ENCODE data around the gene MACROD2.
"Not testable (repeated sequence)": the region's sequence is repeated elsewhere in the genome, so short reads cannot be mapped to it uniquely, and the experiment has no call there.

MACROD2 gene

DNA sequence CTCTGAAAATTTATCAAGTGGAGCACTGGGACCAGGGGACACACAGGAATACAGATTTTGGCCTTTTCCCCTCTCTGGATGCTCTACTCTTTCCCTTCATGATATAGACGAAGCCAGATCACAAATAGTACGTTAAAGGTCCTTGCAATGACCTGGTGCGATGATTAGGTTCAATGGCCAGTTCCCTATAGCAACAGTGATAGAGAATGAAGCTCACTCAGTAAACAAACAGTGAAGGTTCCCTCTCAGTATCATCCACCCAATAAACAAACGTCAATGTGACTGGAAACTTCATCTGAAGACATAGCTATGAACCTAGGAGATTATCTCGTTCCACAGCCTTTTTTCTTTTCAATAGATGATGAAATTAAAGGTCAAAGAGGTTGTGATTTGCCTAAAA lies 1981.7 kb downstream of the MACROD2 start:
- DNase-seq, result no peak

DNA sequence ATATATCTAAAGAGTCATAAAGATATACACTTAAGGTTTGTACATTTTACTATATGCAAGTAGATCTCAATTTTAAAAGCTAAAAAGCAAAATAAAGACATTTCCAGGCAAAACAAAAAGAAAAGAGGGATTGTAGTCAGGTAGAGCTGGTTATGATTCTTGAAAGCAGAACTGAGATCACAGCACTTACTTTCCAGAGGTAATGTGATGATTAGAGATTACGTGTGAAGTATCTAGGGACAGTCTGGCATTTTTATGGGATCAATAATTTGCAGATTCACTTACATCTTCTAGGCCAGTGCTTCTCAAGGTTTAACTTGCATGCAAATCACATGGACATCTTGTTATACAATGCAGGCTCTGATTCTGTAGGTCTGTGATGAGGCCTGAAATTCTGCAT lies 1982.4 kb downstream of the MACROD2 start:
- DNase-seq, result no peak

DNA sequence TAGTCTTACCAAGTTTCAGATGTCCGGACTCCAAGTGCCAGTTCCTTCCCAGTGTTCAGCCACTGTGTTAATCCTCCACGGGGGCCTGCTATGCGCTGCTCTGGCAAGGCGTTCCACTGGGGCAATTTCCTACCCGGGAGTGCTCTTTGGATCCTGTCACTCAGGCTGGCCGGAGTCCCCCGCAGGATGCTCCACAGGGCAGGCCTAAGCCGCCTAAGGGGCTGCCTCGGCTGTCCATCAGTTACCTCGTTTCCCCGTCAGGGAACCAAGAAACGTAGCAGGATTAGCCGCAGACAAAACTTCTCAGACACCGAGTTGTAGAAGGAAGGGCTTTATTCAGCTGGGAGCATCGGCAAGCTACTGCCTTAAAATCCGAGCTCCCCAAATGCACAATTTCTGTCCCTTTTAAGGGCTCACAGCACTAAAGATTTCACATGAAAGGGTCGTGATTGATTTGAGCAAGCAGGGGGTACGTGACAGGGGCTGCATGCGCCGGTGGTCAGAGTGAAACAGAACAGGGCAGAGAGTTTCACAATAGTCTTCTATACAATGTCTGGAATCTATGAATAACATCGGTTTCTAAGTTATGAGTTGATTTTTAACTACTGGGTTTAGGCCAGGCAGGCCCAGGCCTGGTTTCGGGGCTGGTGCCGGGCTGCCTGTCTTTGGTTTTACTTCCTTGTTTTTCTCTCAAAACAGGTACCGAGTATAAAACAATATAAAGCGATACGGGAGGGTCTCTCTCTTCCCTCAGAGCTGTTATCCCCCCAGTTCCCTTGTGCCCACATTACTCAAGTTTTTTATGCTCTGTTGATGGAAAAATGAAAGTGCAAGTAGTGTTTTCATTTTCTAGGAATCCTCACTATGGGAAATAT lies 1990.4 kb downstream of the MACROD2 start:
- not testable (repeated sequence) for DNase-seq

DNA sequence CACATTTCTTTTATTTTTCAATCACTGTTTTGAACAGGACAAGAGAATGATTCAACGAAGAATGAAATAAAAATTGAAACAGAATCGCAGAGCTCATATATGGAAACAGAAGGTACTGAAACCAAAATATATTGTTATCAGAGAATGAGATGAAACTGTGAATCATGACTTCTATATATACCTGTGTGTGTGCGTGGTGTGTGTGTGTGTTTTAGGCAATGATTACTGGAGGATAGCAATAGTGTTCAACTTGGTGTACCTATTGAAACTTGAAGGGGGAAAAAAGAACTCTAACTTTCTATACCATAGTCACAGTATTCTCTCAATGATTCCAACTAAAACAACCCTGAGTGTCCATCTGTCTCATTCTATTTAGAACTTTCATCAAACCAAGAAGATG lies 1991.4 kb downstream of the MACROD2 start:
- DNase-seq, result no peak

DNA sequence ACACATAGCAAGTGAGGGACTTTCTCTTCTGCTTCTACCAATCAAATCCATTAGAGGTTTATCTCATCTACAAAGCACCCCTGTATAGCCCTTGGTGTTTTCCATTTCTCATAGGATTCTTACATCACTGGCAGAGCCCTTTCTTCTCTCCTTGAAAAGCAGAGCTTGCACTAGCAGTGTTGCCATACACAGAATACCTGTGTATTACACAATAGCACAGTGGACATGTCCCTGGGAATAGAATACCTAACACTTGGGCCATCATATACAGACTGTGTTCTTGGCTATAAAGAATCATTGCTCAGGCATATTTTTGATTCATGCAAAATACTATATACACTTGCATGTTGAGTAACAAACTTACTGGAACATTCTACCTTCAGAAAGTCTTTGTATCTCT lies 1996.0 kb downstream of the MACROD2 start:
- no peak for DNase-seq

DNA sequence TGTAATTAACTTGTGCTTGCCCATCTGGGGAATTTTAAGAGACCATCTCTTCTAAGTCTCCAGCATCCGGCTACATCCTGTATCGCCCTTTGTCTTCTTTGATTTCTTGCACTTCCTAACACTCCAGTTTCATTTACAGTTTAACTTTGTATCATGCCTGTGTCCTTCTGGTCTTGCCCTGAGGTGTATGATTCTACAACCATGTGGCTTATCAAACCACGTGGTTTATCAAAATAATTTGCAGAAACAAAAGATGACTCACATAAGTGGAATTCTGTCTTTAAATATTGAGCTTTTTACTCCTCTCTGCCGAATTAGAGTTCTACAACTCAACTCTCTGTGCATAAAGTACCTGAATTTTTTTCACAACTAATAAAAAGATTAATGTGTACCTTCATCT lies 1997.2 kb downstream of the MACROD2 start:
- DNase-seq, result no peak

DNA sequence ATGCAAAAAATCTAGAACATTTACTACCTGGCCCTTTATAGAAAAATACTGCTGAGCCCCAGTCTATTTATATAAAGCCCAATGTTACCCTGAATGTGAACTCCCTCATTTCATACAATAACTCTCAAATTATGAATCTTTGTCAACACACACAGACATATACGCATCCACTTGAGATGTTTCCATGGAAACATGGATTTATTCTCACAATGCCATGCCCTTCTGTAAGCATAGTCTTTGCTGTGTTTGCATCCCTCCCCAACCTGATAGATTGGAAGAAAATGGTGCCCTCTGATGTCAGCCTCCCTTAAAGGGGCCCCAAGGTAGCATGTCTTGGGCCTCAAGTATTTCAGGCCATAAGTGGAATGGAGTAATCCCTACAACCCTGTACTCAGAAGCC lies 2004.8 kb downstream of the MACROD2 start:
- no peak for DNase-seq

DNA sequence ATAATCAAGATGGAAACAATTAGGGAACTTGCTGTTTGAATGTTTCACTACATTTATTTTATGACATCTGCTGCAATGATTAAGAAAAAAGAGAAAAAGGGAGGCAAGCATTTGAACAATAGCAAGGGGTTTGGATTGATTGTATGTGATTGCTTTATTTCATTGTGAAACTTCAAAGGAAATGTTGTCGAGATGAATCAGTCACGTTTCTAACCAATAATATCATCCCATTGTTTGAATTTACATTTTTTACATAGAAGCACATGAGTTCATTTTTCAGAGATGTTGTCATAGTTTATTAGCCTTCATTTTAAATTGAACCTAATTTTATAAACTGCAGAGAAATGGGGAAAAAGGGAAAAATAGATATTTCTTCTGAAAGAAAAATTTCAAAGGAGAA lies 2006.0 kb downstream of the MACROD2 start:
- DNase-seq, result no peak

DNA sequence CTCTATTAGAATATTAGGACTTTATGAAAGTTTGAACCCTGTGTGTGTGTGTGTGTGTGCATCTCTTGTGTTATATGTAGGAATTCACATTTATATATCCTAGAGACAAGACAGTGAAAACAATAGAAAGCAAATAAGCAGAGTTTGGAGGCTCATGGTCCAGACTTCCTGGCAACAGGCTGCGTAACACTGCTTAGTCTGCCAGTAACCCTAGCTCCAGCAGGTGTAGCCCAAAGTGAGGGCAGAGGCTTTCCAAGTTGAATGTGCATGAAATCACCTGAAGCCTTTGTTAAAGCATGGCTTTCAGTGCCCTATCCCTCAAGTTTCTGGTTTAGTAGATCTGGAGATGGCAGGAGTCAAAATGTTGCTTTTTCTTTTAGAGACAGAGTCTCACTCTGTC lies 2008.0 kb downstream of the MACROD2 start:
- DNase-seq, result no peak

DNA sequence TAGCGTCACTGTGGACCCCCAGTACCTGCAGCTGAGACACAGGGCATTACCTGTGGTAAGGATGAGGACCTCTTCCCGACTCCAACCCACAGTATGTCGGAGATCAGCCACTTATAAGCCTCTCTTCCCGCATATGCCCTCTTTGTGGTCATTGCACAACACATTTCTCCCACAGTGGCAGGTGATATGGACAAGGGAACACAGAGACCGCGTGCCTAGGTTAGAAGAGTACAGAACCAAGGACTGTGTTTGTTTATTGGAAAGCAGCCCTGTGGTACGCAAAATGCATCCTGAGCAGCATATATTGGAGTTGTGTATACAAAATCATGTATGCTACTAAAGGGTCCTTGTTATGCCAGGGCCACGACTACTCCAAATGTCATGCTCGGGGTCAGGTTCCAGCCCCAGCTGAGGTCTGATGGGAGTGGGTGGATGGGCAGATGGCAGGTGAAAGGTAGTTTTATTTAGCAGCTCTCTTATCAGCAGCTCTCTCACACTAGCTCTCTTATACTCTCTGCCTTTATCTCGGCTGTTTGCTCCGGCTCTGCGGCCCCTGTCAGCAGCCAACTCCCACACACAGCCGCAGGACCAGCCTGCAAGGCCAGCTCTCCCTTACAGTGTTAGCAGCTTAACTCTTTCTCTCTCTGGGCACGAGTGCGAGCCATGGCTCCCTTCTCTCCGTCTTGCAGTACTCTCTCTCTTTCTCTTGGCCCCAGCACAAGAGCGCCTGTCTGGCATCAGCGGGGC lies 2009.0 kb downstream of the MACROD2 start:
- no peak for DNase-seq

DNA sequence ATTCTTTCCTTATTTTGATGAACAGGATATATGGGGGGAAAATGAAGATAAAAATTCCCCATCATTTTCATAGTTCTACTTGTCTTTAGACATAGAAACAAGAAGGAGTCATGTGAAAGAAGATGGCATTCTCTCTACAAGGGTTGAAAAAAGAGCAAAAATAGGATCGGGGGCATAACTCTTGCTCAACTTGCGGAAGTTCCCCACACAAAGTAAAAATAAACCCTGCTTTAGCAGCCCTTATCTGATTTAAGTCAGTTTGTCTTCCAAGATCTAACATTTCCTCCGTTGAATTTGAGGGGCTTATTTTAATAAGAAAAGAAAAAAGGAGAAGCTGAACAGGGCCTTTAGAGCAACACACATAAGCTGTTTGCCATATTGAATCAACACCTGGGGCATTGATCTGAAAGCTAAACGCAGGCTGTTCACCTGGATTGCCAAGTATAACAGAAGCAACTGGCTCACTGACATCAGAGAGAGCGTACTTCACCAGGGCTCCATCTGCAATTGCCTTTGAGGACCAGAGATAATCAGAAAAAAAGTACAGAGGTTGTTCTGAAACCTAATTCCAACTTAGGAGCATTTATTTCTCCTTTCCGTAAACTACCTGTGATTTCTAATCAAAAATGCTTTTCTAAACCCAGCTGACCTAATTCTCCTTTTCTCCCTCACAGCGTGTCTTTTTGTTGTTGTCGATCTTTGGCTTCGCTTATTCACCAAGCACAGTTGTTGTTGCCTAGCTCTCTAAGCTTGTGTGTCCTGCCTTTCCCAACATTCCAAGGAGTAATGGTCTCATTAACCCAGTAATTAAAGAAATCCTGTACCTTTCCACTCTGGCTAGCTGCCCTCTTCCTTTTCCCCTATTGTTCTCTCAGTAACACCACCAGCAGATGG lies 2010.0 kb downstream of the MACROD2 start:
- no peak for DNase-seq

DNA sequence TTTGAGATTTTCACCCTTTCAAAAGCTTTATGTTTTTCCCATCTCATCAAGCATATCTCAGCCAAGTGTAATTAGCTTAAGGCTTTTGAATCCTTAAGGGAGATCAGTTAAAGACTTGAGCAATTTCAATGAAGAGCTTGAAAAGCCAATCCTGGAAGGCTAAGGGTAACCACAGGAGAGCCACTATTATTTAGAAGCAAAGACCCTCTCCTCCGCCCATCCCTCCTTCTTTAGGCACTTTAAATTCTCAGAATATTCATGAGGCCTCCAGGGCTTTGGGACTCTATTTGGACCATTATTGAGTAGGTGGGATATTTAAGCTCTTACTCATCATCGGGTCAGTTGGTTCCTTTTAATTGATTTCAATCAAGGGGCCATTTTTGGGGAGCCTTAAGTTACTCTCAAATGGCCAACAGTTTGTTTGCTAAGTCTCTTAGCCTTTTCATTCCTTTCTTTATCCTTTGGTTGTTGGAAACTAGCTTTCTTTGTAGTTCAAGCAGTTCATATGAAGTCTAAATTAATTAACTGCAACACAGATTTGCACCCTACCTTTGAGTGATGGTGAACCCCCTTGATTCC lies 2010.7 kb downstream of the MACROD2 start:
- DNase-seq, result no peak

DNA sequence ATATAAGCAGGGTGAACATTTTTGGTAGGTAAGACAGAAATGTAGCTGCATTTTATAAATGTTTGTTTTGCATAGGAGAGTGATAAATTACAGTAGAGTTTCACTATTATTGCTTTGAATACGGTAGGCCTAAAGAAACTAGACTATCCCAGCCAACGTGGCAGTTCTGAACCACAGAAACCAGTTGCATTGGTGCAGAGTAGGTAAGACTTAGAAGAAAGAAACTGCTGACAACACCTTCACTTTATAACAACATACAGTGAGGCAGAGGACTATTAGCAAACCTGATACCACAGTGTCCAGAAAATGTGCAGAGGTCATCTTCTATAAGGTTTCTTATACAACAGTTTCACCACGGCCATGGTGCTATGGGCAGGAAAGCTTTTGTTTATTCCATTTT lies 2011.8 kb downstream of the MACROD2 start:
- no peak for DNase-seq

DNA sequence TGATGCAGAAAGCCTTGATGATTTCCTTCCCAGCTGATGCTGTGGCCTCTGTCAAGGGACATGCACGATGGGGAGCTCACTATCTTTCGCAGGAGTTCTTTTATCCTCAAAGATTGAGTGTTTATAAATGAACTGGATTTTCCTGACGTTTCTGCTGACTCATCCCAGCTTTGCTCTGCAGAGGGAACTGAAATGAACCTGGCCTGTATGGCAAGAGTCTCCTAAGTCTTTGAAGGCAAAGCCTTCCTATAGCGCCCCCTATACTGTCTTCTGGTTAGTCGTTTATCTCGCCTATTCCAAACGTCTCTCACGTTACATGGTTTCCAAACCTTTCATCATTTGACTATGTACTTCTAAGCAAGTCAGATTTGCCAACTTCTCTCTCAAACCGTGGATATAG lies 2012.6 kb downstream of the MACROD2 start:
- no peak for DNase-seq

DNA sequence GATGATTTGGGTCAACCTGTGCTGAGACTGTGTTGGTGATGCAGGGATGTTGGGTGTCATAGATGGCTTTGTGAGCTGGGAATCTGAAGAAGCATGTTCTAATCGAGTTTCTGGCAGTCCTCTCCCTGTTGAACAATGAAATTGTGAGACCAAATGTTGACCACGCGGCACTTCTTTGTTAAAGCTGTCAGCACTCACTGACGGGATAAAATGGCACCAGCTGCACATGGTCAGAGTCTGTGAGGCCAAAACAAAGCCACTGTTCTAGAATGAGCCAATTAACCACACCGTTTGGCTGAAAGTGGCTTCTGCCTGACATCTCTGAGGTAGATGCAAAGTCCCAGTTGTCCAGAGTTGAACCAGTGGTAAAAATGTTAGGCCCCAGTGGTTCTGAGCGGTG lies 2015.7 kb downstream of the MACROD2 start:
- DNase-seq, result no peak

DNA sequence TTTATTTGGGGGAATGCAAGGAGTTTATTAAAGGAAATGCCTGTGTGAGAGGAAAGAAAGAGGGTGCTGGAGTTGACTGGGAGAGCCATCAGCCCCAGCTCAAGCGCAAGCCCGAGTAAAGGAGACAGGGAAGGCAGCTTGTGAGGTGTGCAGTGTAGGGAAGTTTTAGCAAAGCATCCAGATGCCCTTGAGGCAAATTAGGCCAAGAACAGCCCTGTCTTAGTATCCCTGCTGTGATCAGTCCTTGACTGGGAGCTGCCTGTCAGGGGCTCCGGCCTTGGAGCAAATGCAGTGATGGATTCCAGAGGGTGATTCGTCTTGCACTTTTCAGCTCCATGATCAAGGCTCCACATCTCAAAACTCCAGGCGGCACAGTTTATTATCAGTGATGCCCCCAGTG lies 2016.2 kb downstream of the MACROD2 start:
- DNase-seq, result no peak

DNA sequence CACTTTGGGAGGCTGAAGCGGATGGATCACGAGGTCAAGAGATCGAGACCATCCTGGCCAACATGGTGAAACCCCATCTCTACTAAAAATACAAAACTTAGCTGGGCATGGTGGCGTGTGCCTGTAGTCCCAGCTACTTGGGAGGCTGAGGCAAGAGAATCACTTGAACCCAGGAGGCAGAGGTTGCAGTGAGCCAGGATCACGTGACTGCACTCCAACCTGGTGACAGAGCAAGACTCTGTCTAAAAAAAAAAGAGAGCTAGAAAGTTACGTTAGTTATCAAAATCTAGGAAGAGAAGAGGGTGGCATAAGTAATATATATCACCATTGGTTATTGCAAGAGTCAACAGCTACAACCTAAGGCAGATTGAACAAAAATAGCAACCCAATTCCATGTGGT lies 2017.6 kb downstream of the MACROD2 start:
- DNase-seq, result not testable (repeated sequence)

DNA sequence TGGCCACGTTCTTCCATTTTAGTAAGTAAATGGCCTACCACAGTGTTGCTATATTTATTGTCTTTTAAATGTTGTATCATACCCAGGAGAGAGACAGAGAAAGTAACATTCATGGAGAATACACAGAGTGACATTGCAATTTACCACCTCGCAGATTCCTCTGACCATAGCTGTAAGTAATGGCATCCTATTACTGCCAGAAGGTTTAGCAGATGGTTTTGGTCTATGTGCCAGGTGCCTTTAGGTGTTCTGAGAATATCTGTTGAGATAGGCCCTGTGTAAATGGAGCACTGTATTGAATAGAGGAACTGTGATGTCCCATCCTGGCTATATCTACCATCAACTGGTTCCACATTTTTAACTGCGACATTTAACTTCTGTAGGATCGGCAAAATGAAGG lies 2018.3 kb downstream of the MACROD2 start:
- DNase-seq, result no peak

DNA sequence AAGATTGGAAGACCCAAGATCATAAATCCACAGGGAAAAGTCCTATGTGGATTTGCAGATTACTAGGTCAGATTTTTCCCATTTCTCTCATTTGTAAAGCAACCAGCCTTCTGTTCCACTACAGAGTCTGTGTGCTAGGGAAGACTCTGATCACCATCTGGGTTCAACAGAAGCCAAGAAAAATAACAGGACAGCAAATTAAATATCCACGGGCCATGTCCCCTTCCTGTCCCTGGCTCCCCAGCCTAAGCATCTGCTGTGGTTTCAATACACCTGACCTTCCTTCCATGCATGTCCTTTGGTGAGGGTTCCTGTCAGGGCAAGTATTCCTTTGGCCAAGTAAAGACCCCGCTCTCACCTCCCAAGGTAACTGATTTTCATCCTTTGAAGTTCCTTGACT lies 2019.1 kb downstream of the MACROD2 start:
- no peak for DNase-seq

DNA sequence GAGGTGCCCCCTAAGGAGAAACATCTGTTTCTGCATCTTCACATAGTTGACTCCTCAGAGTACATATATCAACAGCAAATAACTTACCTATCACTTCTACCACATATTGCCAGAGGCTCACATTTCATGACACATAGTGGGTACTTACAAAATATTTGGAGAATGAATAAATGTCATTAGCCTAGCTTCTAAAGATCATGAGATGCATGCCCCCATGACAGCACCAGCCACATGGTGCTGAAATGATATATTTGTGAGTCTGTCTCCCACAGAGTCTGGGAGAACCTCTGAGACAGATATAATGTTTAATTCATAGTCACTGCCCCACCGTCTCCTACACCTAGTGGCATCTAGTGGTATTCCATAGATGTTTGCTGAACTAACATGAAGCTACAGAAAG lies 2022.3 kb downstream of the MACROD2 start:
- DNase-seq, result no peak

DNA sequence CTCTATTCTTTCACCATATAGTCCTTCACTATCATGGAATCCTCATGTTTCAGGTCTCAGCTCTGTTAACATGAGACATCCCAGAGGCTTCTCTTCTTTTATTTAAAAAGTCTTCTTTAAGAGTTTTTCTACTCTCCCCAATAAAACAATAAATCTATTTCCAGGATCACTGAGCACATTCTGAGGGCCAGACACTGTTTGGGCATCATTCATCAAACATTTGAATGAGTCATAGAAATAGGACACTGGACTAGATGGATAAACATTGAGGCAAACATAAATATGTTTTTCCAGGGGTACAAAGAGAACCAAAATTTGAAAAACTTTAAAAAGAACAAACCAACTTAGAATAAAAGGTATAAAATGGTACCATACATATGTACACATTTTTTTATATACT lies 2023.6 kb downstream of the MACROD2 start:
- DNase-seq, result no peak

DNA sequence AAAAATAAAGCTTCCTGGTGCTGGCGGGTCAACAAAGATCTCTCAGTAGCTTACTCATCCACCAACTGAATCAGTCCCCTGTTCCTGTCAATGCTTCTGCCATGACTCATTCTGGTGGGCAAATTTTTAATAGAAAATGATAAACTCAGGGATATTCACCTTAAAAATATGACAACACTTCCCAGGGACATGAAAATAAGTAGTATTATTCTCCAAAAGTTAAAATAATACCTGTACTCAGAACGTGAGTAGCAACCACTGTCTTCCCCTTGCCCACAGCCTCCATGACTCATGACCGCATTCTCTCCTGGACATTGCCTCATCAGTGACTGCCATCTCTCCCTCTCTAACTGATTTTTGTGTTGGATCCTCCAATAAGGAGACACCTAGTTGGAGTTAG lies 2025.7 kb downstream of the MACROD2 start:
- no peak for DNase-seq

DNA sequence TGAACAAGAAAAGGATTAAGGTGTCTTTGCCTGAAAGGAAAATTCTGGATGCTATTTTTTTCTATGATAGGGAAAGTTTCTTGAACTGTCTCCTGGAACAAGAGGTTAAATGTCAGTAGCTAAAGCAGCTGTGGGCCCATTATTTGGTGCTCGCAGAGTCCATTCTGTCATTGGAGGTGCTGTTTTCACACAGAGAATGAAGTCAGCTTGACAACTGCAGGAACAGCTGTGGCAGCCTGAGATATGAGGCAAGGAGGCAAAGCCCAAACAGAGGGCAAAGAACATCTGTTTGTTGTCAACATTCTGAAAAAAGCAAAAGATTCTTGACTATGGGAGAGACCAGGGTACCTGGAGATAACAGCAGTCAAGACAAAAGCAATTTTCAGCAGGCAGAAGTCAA lies 2029.8 kb downstream of the MACROD2 start:
- DNase-seq, result no peak
